SU-DHL-6 (cell line): ENCODE data around the gene WNT9A.

Experiments
- EZH2phosphoT487 ChIP-seq: fragments of 200-600 bp; sonication (generic), shearing (Covaris generic); conservative IDR thresholded peaks from 2 replicates; pipeline ENCODE4 v1.6.1; 2018; ENCODE audit warnings: mild to moderate bottlenecking, antibody characterized with exemption, low read length, moderate library complexity, mixed read lengths
- TF ChIP-seq, protein P1 (sequence below): fragments of 200-600 bp; sonication (generic); IDR thresholded peaks from one replicate; pipeline ENCODE4 v1.5.1; 2017; ENCODE audit warnings: antibody characterized with exemption, mild to moderate bottlenecking, low read length, moderate library complexity; ENCODE audit not compliant: insufficient read depth, poor library complexity, severe bottlenecking

- TF ChIP-seq, protein P1, sequence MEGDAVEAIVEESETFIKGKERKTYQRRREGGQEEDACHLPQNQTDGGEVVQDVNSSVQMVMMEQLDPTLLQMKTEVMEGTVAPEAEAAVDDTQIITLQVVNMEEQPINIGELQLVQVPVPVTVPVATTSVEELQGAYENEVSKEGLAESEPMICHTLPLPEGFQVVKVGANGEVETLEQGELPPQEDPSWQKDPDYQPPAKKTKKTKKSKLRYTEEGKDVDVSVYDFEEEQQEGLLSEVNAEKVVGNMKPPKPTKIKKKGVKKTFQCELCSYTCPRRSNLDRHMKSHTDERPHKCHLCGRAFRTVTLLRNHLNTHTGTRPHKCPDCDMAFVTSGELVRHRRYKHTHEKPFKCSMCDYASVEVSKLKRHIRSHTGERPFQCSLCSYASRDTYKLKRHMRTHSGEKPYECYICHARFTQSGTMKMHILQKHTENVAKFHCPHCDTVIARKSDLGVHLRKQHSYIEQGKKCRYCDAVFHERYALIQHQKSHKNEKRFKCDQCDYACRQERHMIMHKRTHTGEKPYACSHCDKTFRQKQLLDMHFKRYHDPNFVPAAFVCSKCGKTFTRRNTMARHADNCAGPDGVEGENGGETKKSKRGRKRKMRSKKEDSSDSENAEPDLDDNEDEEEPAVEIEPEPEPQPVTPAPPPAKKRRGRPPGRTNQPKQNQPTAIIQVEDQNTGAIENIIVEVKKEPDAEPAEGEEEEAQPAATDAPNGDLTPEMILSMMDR: no peak
- no peak for TF ChIP-seq EZH2phosphoT487
Measured at GRCh38 chr1:227899141-227899819, 48.5 kb downstream of the WNT9A start.
